Measurements from ENCODE around the gene TCEAL3. TPM values are rescaled to one million over a fixed set of nuclear protein-coding genes. Genes with fewer than 3 reads are reported as not detected.

TCEAL3 gene
- polyA plus RNA-seq, 1 of the 3 experiments (the other 2 are of a cell fraction), result 26.7 TPM

- Histone ChIP-seq H3K4me3 (ENCODE audit: low read depth in 2 of 2, low read length in 1 of 2) (no peak overlapping the region), H3K9ac (no peak overlapping the region), H3K4me1 (ENCODE audit: control insufficient read depth in 1 of 2, insufficient read depth in 2 of 2, low read depth in 1 of 2, low read length in 1 of 2) (no peaks in the 10 kb centered on the region), H3K27me3 (ENCODE audit: insufficient read depth) (no peaks in the 10 kb centered on the region; the same call in 1 of the 2 replicates), H4K20me1 (ENCODE audit: insufficient read depth) (no peaks in the 10 kb centered on the region), H3K79me2 (ENCODE audit: insufficient read depth) (no peaks in the 10 kb centered on the region), H3K9me2 (no peaks in the 10 kb centered on the region), H2AFZ (ENCODE audit: low read depth) (no peak overlapping the region), H3K27ac (ENCODE audit: low read depth in 2 of 2, low read length in 1 of 2) (no peak overlapping the region), H3K9me3 (no peaks in the 10 kb centered on the region), H3K4me2 (no peak overlapping the region), H3F3A (replicated peaks; ENCODE audit: insufficient read depth) (no peaks in the 10 kb centered on the region), H3K36me3 (replicated peaks in 1 of 2; ENCODE audit: control insufficient read depth in 1 of 2, insufficient read depth in 2 of 2, low read length in 1 of 2) (no peaks in the 10 kb centered on the region)
- no peak for DNase-seq
- ChIA-PET POLR2A (no interaction called here), CTCF (no interaction called here)
- TF ChIP-seq, protein P1, sequence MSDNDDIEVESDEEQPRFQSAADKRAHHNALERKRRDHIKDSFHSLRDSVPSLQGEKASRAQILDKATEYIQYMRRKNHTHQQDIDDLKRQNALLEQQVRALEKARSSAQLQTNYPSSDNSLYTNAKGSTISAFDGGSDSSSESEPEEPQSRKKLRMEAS (IDR thresholded peaks at IDR 0.05; ENCODE audit: low read depth), result no peak
- TF ChIP-seq FOSL2 (IDR thresholded peaks at IDR 0.05; ENCODE audit: borderline replicate concordance, low read depth) (no peak), RAD21 (IDR thresholded peaks at IDR 0.05; ENCODE audit: low read length) (no peak), IRF3 (IDR thresholded peaks at IDR 0.05; ENCODE audit: low read depth, low read length) (no peak)
- TF ChIP-seq, protein P2, sequence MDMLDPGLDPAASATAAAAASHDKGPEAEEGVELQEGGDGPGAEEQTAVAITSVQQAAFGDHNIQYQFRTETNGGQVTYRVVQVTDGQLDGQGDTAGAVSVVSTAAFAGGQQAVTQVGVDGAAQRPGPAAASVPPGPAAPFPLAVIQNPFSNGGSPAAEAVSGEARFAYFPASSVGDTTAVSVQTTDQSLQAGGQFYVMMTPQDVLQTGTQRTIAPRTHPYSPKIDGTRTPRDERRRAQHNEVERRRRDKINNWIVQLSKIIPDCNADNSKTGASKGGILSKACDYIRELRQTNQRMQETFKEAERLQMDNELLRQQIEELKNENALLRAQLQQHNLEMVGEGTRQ (IDR thresholded peaks at IDR 0.05; ENCODE audit: borderline replicate concordance, low read depth, low read length), result no peak
- TF ChIP-seq, protein P3, sequence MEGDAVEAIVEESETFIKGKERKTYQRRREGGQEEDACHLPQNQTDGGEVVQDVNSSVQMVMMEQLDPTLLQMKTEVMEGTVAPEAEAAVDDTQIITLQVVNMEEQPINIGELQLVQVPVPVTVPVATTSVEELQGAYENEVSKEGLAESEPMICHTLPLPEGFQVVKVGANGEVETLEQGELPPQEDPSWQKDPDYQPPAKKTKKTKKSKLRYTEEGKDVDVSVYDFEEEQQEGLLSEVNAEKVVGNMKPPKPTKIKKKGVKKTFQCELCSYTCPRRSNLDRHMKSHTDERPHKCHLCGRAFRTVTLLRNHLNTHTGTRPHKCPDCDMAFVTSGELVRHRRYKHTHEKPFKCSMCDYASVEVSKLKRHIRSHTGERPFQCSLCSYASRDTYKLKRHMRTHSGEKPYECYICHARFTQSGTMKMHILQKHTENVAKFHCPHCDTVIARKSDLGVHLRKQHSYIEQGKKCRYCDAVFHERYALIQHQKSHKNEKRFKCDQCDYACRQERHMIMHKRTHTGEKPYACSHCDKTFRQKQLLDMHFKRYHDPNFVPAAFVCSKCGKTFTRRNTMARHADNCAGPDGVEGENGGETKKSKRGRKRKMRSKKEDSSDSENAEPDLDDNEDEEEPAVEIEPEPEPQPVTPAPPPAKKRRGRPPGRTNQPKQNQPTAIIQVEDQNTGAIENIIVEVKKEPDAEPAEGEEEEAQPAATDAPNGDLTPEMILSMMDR (IDR thresholded peaks at IDR 0.05), result no peak
- TF ChIP-seq, protein P4, sequence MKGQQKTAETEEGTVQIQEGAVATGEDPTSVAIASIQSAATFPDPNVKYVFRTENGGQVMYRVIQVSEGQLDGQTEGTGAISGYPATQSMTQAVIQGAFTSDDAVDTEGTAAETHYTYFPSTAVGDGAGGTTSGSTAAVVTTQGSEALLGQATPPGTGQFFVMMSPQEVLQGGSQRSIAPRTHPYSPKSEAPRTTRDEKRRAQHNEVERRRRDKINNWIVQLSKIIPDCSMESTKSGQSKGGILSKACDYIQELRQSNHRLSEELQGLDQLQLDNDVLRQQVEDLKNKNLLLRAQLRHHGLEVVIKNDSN (IDR thresholded peaks at IDR 0.05; ENCODE audit: borderline replicate concordance, low read depth), result no peak
- WGBS (ENCODE audit: low lambda C conversion rate), result 31% methylated on average over 6 of the region's 6 CpGs
These were observed 36.6 kb upstream of the TCEAL3 start for GRCh38 chrX:103571121-103571520.

DNA sequence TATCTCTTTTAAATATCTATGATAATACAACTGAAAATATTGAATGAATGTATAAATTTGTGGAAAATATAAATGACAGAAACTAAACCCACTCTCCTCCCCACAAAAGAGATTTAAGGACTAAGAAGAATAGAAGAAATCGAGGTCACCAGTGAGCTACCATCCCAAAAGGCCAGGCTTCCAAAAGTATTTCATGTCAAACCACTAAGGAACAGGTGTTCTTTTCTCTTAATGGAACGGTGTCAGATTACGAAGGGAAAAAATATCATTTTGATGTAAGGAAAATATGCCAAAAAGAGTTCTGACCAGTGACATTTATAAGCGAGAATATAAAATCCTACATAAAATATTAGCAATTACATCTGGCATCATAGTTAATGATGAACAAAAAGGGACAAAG is 36.0 kb upstream of the TCEAL3 start:
- DNase-seq, result no peak
- Histone ChIP-seq H3K4me1 (ENCODE audit: control insufficient read depth in 1 of 2, insufficient read depth in 2 of 2, low read depth in 1 of 2, low read length in 1 of 2) (no peaks in the 10 kb centered on the region), H3K79me2 (ENCODE audit: insufficient read depth) (no peaks in the 10 kb centered on the region), H3K4me2 (no peak overlapping the region), H3K27ac (ENCODE audit: low read depth in 2 of 2, low read length in 1 of 2) (no peak overlapping the region), H3K9me3 (no peaks in the 10 kb centered on the region), H2AFZ (ENCODE audit: low read depth) (no peak overlapping the region), H3K27me3 (ENCODE audit: insufficient read depth) (no peaks in the 10 kb centered on the region), H3K9ac (no peak overlapping the region), H3K36me3 (replicated peaks in 1 of 2; ENCODE audit: control insufficient read depth in 1 of 2, insufficient read depth in 2 of 2, low read length in 1 of 2) (no peaks in the 10 kb centered on the region), H3F3A (replicated peaks; ENCODE audit: insufficient read depth) (no peaks in the 10 kb centered on the region), H3K4me3 (ENCODE audit: low read depth in 2 of 2, low read length in 1 of 2) (no peak overlapping the region), H3K9me2 (no peaks in the 10 kb centered on the region), H4K20me1 (ENCODE audit: insufficient read depth) (no peaks in the 10 kb centered on the region)
- CTCF ChIA-PET, result no interaction called here
- 63% methylated on average over 4 of the region's 4 CpGs for WGBS (ENCODE audit: low lambda C conversion rate)
- TF ChIP-seq TAF1 (IDR thresholded peaks at IDR 0.05; ENCODE audit: borderline replicate concordance, low read depth, low read length), result no peak
- TF ChIP-seq SIN3A (IDR thresholded peaks at IDR 0.05; ENCODE audit: borderline replicate concordance, low read depth, low read length), result no peak
- TF ChIP-seq, protein P2 (IDR thresholded peaks at IDR 0.05; ENCODE audit: borderline replicate concordance, low read depth, low read length), result no peak
- TF ChIP-seq POLR2AphosphoS5 (IDR thresholded peaks at IDR 0.05; ENCODE audit: low read depth, low read length), result no peak
- no peak for TF ChIP-seq MXI1 (IDR thresholded peaks at IDR 0.05; ENCODE audit: low read depth, low read length)
- TF ChIP-seq RXRA (IDR thresholded peaks at IDR 0.05; ENCODE audit: borderline replicate concordance, low read depth), result no peak
- TF ChIP-seq GATA2 (CRISPR knock-in tag; IDR thresholded peaks at IDR 0.05), result no peak
- TF ChIP-seq, protein P5, sequence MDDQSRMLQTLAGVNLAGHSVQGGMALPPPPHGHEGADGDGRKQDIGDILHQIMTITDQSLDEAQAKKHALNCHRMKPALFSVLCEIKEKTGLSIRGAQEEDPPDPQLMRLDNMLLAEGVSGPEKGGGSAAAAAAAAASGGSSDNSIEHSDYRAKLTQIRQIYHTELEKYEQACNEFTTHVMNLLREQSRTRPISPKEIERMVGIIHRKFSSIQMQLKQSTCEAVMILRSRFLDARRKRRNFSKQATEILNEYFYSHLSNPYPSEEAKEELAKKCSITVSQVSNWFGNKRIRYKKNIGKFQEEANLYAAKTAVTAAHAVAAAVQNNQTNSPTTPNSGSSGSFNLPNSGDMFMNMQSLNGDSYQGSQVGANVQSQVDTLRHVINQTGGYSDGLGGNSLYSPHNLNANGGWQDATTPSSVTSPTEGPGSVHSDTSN (IDR thresholded peaks at IDR 0.05), result no peak
- TF ChIP-seq FOXJ3 (CRISPR knock-in tag; IDR thresholded peaks at IDR 0.05), result no peak
- TF ChIP-seq RCOR1 (IDR thresholded peaks at IDR 0.05; ENCODE audit: low read length), result no peak
- no peak for TF ChIP-seq ELF1 (IDR thresholded peaks at IDR 0.05)
- no peak for TF ChIP-seq EP300 (IDR thresholded peaks at IDR 0.05; ENCODE audit: borderline replicate concordance in 1 of 2, low read depth in 1 of 2, low read length in 1 of 2)
- TF ChIP-seq, protein P1 (IDR thresholded peaks at IDR 0.05; ENCODE audit: low read depth), result no peak
- TF ChIP-seq FOXM1 (IDR thresholded peaks at IDR 0.05; ENCODE audit: low read depth), result no peak
- POLR2A ChIA-PET, result no interaction called here
